NT2/D1 (cell line): Measurements from ENCODE around the gene VPREB3.

Experiments used
- SUZ12 ChIP-seq: IDR thresholded peaks from 2 replicates; pipeline ENCODE4 v1.6.1; 2011; ENCODE audit not compliant: insufficient read length, insufficient read depth; ENCODE audit errors: extremely low read depth
- ZNF274 ChIP-seq: IDR thresholded peaks from 2 replicates; pipeline ENCODE4 v1.6.1; 2011; ENCODE audit warnings: mild to moderate bottlenecking, low read depth, low read length

DNA sequence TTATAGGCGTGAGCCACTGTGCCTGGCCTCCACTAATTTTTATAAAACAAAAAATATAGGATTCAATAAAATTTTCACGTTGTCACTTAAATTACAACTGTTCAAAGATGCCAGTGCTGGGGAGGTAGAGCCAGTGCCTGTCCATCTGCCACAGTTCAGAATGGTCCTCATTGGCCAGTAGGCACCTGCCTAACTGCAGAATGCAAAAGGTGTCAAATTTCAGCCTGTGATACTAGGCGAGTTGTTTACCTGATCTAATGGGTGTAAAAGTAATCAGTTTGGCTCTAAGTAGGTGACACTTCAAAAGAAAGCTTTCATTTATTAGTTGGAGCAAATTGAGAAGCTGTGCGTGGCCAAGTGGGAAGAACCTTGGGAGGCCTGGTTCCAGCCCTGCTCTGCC lies 34.9 kb upstream of the VPREB3 start:
- no peak for TF ChIP-seq SUZ12
- TF ChIP-seq ZNF274, result no peak
